Measurements from ENCODE around the gene SLC35F5. TPM values are rescaled to one million over a fixed set of nuclear protein-coding genes. Genes with fewer than 3 reads are reported as not detected.
"Not testable (repeated sequence)": the region's sequence is repeated elsewhere in the genome, so short reads cannot be mapped to it uniquely, and the experiment has no call there.

Gene SLC35F5
- total RNA-seq, 1 experiment from 2014 or later = 56.8 TPM

DNA sequence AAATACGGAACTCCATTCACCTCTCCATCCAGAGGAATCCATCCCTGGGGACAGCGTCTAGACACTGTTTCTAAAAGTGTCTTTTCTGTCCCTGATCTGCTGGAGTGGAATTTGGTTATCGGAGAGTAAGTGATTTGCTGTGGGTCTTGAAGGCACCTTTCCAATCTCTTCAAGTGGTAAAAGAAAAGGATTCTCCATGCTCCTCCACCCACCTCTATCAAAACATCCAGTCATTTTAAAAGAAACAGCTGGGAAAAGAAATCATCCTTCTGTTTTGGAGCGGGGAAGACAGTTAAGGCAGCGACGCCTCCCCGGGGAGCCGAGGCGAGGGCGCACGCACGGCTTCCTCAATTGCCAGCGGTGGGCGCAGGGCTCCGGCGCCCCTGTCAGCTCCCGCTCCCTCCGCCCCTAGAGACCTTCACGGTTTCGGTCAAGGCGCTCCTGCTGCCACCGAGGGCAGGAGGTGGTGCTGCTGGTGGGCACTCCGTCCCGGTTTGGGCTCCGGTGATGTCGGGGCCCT lies 547 bp downstream of the SLC35F5 start:
- DNase-seq (ENCODE audit: low spot score) = no peak

DNA sequence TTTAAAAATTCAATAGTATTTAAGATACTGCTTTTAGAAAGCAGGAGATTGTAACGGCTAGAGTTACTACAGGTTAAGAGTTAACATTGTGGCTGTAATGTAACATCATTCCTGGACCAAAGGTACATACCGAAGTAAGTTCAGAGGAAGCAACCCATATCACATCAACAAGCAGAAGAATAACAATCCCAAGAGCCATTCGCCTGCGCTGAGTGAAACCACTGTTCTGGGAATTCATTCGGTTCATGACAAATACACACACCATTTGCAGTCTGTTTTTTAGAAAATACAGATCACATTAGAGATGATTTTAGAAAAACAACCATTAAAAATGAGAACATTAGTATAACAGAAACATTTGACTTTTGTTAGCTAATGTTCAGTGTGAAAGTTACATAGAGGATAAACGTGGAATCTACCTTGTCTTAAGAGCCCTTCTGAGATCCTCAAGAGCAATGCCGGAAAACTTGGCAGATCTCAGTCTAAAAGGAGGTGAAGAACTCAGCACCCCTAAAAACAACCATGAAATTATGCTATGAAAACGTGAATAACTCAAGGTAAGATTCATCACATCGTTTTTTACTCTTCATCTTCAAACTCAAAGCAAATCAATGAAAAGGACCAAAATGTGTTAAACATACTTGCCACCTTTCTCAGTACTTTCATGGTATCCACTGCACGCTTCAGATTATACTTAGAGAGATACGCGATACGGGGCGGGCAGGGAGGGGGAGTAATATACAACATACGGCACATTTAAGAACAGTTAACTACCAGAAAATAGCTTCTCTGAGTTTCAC lies 1.2 kb downstream of the SLC35F5 start:
- DNase-seq (ENCODE audit: low spot score) = no peak

GRCh38 chr2:113754160-113754559 lies 2.3 kb downstream of the SLC35F5 start:
- no peak for DNase-seq (ENCODE audit: low spot score)

- DNase-seq (ENCODE audit: low spot score) = no peak
Observed at GRCh38 chr2:113750385-113750784, 6.1 kb downstream of the SLC35F5 start.

GRCh38 chr2:113741091-113741490 lies 15.4 kb downstream of the SLC35F5 start:
- no peak for DNase-seq (ENCODE audit: low spot score)

- no peak for DNase-seq (ENCODE audit: low spot score)
Observed at GRCh38 chr2:113739849-113740248, 16.6 kb downstream of the SLC35F5 start.

GRCh38 chr2:113734185-113734584 lies 22.3 kb downstream of the SLC35F5 start:
- no peak for DNase-seq (ENCODE audit: low spot score)

DNA sequence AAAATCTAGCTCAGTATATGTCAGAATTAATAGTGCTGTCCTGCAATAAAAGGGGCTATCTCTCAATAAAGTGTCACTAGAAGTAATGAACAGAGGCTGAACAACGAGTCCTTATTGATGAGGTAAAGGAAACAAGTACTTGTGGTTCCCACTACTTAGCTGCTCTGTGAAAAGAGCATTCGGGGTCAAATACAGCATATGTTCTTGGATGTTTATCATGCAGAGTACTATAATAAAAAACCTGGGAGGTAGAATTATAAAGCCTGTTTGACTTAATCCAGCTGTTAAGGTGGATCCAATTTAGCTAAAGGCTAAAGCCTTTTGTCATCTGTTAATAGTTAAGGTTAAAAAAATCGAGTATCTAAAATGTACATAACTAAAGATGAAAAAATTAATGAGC lies 32.4 kb downstream of the SLC35F5 start:
- DNase-seq (ENCODE audit: low spot score) = no peak

- DNase-seq (ENCODE audit: low spot score) = no peak
Observed at GRCh38 chr2:113723411-113723810, 33.0 kb downstream of the SLC35F5 start.

GRCh38 chr2:113720167-113720566 lies 36.3 kb downstream of the SLC35F5 start:
- DNase-seq (ENCODE audit: low spot score) = peak; percentile 21

DNA sequence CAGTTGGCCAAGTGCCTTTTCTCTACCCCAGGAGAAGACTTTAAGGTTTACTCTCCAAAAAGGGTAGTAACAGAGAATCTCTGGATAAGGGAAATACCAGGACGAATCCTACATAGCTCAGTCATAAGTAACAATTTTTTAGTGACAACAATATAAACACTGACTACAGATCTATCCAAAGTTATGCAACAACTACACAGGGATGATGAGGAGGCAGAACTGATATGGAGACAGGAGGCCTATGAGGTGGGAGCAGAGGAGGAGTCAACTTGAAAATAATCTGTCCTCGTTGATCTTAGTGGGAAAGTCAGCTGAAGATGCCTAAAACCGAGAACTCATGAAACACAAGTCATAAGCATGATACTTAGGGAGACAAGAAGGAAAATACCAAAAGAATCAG lies 40.2 kb downstream of the SLC35F5 start:
- DNase-seq (ENCODE audit: low spot score) = no peak

GRCh38 chr2:113712941-113713340 lies 43.5 kb downstream of the SLC35F5 start:
- DNase-seq (ENCODE audit: low spot score) = no peak

DNA sequence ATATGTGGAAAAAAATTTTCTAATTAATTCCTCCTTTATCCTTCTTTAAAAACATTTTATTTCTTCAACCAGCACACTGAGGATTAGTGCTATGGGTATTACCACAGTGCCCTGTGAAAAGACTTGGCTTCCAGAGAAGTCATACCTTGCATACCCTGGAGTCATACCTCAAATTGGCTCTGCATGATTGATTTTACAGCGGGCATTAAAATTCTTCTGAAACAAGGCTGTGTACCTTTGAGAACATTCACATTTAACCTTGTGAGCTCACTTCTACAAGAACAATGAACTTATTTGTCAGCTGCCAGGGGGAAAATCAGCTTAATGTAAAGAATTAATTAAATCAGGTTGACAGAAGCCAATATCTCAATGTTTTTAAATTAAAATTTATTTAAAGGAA lies 44.6 kb downstream of the SLC35F5 start:
- no peak for DNase-seq (ENCODE audit: low spot score)

DNA sequence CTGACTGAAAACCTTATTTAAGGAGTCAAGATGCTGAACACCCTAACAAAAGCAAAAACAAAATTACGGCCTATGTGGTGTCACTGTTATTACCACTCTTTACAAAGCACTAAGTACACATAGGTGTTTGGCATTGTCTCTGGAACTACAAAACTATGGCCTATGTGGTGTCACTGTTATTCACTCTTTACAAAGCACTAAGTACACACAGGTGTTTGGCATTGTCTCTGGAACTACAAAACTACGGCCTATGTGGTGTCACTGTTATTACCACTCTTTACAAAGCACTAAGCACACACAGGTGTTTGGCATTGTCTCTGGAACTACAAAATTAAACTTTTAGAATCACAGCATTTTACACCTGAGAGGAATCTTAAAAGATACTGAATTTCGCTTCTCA lies 47.4 kb downstream of the SLC35F5 start:
- no peak for DNase-seq (ENCODE audit: low spot score)

- DNase-seq (ENCODE audit: low spot score) = no peak
Observed at GRCh38 chr2:113707106-113707505, 49.3 kb downstream of the SLC35F5 start.

- DNase-seq (ENCODE audit: low spot score) = no peak
Observed at GRCh38 chr2:113705982-113706523, 50.4 kb downstream of the SLC35F5 start.

DNA sequence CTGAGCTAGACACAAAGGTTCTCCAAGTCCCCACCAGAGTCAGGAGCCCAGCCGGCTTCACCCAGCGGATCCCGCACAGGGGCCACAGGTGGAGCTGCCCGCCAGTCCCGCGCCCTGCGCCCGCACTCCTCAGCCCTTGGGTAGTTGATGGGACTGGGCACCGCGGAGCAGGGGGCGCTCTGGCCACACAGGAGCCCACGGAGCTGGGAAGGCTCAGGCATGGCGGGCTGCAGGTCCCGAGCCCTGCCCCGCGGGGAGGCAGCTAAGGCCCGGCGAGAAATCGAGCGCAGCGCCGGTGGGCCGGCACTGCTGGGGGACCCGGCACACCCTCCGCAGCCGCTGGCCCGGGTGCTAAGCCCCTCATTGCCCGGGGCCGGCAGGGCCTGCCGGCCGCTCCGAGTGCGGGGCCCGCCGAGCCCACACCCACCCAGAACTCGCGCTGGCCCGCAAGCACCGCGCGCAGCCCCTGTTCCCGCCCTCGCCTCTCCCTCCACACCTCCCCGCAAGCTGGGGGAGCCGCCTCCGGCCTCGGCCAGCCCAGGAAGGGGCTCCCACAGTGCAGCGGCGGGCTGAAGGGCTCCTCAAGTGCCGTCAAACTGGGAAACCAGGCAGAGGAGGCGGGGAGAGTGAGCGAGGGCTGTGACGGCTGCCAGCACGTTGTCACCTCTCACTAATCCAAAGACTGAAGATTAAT lies 52.0 kb downstream of the SLC35F5 start:
- not testable (repeated sequence) for DNase-seq (ENCODE audit: low spot score)

GRCh38 chr2:113703386-113704299 lies 52.8 kb downstream of the SLC35F5 start:
- no peak for DNase-seq (ENCODE audit: low spot score)

- DNase-seq (ENCODE audit: low spot score) = no peak
Observed at GRCh38 chr2:113700186-113700841, 56.1 kb downstream of the SLC35F5 start.

- DNase-seq (ENCODE audit: low spot score) = no peak
Observed at GRCh38 chr2:113698892-113699447, 57.5 kb downstream of the SLC35F5 start.

DNA sequence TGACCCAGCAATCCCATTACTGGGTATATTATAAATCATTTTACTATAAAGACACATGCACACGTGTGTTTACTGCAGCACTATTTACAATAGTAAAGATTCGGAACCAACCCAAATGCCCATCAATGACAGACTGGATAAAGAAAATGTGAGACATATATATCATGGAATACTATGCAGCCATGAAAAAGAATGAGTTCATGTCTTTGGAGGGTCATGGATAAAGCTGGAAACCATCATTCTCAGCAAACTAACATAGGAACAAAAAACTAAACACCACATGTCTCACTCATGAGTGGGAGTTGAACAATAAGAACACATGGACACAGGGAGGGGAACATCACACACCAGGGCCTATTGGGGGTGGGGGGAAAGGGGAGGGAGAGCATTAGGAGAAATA lies 58.2 kb downstream of the SLC35F5 start:
- not testable (repeated sequence) for DNase-seq (ENCODE audit: low spot score)

Data from H4 (cell line).